Effector memory CD4-positive, alpha-beta T cell (primary cell): Measurements from ENCODE around the gene CERS5.
"Not testable (repeated sequence)": the region's sequence is repeated elsewhere in the genome, so short reads cannot be mapped to it uniquely, and the experiment has no call there.

Source experiments
- DNase-seq, 3 donors: peaks; one replicate each; pipeline ENCODE4 v3.0.0-alpha.2; 2020
- H3K27ac ChIP-seq: 2 replicates; pipeline ENCODE4 v1.7.0; 2013; ENCODE audit warnings: mild to moderate bottlenecking, low read length, moderate library complexity; ENCODE audit not compliant: insufficient read depth, poor library complexity, severe bottlenecking
- H3K27me3 ChIP-seq: replicated peaks from 2 replicates; pipeline ENCODE4 v1.7.0; 2013; ENCODE audit warnings: mild to moderate bottlenecking, low read length; ENCODE audit not compliant: insufficient read depth, control insufficient read depth, poor library complexity, severe bottlenecking
- H3K36me3 ChIP-seq: 2 replicates; pipeline ENCODE4 v1.7.0; 2013; ENCODE audit warnings: mild to moderate bottlenecking, low read length, moderate library complexity; ENCODE audit not compliant: control insufficient read depth, insufficient read depth
- H3K4me1 ChIP-seq: 2 replicates; pipeline ENCODE4 v1.7.0; 2013; ENCODE audit warnings: low read length, mild to moderate bottlenecking; ENCODE audit not compliant: control insufficient read depth, insufficient read depth, poor library complexity, severe bottlenecking
- H3K4me3 ChIP-seq: 2 replicates; pipeline ENCODE4 v1.7.0; 2013; ENCODE audit warnings: low read length, low read depth, mild to moderate bottlenecking; ENCODE audit not compliant: insufficient read depth, poor library complexity, severe bottlenecking
- H3K9me3 ChIP-seq: 2 replicates; pipeline ENCODE4 v1.7.0; 2013; ENCODE audit warnings: mild to moderate bottlenecking, low read length, moderate library complexity; ENCODE audit not compliant: control insufficient read depth

The CERS5 gene

DNA sequence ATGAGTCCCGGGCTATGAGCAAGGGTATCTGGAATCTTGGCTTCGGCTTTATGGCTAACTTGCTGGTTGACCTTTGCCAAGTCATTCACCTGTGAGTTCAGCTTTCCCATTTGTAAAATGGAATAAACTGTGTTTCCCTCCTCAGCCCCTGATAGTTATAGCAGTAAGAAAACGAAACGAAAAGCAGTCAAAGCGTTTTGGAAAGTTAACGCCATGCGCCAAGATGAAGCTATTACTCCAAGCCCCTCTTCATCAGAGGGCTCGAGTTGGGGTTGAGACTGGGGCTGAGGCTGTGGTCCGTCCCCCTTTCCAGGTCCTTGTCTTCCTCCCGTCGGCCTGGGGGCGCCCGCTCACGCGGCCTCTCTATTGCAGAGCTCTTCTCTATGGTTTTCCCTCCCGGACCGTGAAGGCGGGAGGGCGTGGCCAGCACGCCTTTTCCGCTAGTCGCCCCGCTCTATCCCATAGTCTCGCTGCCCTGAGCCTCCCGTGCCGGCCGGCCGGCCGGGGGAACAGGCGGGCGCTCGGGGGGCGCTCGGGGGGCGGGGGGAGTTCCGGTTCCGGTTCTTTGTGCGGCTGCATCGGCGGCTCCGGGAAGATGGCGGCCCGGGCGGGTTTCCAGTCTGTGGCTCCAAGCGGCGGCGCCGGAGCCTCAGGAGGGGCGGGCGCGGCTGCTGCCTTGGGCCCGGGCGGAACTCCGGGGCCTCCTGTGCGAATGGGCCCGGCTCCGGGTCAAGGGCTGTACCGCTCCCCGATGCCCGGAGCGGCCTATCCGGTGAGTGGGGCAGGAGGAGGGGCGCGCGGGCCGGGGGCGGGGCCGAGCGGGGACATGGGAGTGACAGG, 82.2 kb downstream of the CERS5 start, which contains the start of gene SMARCD1:
TSS of gene SMARCD1 (plus strand) at position 568 of the 840 bp plus-strand sequence. CDS start at position 596, 28 bp downstream.
- Histone ChIP-seq H3K9me3 (no peaks in the 10 kb centered on the region), H3K27me3 (no peaks in the 10 kb centered on the region), H3K27ac (peak within 1 kb of the TSS; percentile 90), H3K4me3 (peak within 1 kb of the TSS; percentile 95), H3K4me1 (peaks cover 7% of the 10 kb centered on the region), H3K36me3 (peaks cover 23% of the 10 kb centered on the region)
- DNase-seq = peak; percentile 76 to 80 (median 79)

DNA sequence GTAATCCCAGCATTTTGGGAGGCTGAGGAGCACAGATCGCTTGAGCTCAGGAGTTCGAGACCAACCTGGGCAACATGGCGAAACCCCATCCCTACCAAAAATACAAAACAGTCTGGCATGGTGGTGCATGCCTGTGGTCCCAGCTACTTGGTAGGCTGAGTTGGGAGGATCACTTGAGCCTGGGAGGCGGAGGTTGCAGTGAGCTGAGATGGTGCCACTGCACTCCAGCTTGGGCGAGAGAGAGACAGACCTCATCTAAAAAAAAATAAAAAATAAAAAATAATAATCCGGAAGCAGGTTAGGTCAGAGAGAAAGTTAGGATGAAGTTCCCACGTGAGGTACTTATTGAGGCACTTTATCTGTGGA, 82.8 kb downstream of the CERS5 start:
- not testable (repeated sequence) for H3K4me1 ChIP-seq, H3K9me3 ChIP-seq, DNase-seq, H3K27me3 ChIP-seq
- Histone ChIP-seq H3K36me3 (peaks cover 17% of the 10 kb centered on the region), H3K27ac (peak overlapping the region; percentile 90), H3K4me3 (peak overlapping the region; percentile 95)

DNA sequence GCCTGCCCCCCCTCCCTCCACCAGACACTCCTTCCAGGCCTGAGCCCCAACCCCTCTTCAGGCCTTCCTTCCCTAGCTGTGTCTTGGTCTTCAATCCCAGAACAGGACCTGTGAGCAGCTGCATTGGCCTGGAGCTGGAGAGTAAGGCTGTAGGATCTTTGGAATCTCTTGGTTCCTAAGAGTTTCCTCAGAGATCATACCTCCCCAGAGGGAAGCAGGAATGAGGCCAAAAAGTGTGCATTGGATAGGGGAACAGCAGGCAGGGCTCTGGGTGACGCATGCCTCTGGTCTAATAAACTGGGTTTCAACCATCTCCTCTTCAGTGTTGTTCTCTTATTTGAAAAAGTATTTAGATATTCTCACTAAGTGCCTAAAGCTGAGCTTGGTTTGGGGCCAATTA, 83.9 kb downstream of the CERS5 start:
- DNase-seq = no peak
- Histone ChIP-seq H3K27ac (no peak overlapping the region), H3K27me3 (no peaks in the 10 kb centered on the region), H3K9me3 (no peaks in the 10 kb centered on the region), H3K4me1 (peaks cover 7% of the 10 kb centered on the region), H3K36me3 (peaks cover 9% of the 10 kb centered on the region), H3K4me3 (no peak overlapping the region)

DNA sequence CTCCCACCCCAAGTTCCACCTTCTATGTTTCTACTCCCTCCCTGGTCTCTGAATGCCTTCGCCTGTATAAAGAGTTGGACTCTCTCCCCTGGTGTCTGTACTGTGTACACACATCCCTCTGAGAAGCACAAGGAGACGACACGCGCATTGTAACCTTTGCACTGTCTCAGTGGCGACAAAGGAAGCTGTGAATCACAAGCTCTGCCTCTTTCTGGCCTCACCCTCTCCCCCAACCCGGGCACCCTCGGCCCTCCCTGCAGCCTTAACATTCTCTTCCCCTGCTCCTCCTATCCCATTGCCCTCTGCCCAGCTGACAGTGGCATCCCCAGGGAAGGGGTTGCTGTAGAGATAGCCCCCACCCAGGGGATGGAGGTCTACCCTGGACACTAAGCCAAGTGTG, 84.5 kb downstream of the CERS5 start:
- no peaks in the 10 kb centered on the region for H3K27me3 ChIP-seq
- DNase-seq = no peak
- no peak overlapping the region for H3K27ac ChIP-seq
- H3K4me1 ChIP-seq = peaks cover 7% of the 10 kb centered on the region
- no peaks in the 10 kb centered on the region for H3K9me3 ChIP-seq
- H3K4me3 ChIP-seq = no peak overlapping the region
- peaks cover 9% of the 10 kb centered on the region for H3K36me3 ChIP-seq

DNA sequence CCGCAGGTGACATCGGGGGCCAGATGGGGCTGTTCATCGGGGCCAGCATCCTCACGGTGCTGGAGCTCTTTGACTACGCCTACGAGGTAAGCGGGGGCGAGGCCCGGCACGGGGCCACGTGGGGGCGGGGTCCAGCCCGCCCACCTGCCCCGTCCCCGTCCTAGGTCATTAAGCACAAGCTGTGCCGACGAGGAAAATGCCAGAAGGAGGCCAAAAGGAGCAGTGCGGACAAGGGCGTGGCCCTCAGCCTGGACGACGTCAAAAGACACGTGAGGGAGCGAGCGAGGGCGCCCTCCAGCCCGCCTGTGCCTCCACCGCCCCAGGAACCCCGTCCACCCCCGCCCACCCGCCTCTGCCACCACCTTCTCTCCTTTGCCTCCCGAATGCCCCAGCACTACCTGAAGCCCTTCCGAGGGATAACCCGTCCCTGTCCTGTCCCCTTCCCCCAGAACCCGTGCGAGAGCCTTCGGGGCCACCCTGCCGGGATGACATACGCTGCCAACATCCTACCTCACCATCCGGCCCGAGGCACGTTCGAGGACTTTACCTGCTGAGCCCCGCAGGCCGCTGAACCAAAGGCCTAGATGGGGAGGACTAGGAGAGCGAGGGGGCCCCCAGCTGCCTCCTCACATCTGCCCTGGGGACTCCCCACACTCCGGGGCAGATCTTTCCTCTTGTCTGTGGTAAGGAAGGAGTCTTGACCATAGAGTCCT, 85.9 kb downstream of the CERS5 start:
- Histone ChIP-seq H3K36me3 (no peaks in the 10 kb centered on the region), H3K4me1 (peaks cover 7% of the 10 kb centered on the region), H3K27ac (no peak overlapping the region), H3K27me3 (no peaks in the 10 kb centered on the region), H3K4me3 (no peak overlapping the region), H3K9me3 (no peaks in the 10 kb centered on the region)
- no peak for DNase-seq

DNA sequence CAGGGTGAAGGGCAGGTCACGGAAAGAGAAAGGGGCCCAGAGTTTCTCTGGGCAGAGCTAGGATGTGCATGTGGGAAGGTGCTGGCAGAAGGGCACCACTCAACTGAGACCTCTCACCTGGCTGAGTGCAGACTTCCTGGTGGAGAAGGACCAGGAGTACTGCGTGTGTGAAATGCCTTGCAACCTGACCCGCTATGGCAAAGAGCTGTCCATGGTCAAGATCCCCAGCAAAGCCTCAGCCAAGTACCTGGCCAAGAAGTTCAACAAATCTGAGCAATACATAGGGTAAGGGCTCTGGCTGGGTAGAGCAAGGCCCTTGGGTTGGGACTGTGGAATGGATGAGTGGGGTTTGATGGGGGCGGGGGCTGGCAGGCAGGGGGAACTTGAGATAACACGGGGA, 87.4 kb downstream of the CERS5 start:
- no peaks in the 10 kb centered on the region for H3K36me3 ChIP-seq
- DNase-seq = no peak
- H3K27me3 ChIP-seq = no peaks in the 10 kb centered on the region
- no peak overlapping the region for H3K27ac ChIP-seq
- H3K9me3 ChIP-seq = no peaks in the 10 kb centered on the region
- H3K4me3 ChIP-seq = no peak overlapping the region
- no peaks in the 10 kb centered on the region for H3K4me1 ChIP-seq
